B cell (primary cell): ENCODE data around the gene RNF224. TPM values are rescaled to one million over a fixed set of nuclear protein-coding genes. Genes with fewer than 3 reads are reported as not detected.
A peak's percentile ranks its signal among the peaks of the same experiment; 100 is the strongest.

ENCODE experiments used
- ATAC-seq: fragments of 200-7000 bp; cut with Tn5 transposase; one replicate; pipeline ENCODE4 v1.10.0; 2021; ENCODE audit warnings: low read depth, mild to moderate bottlenecking, moderate number of reproducible peaks, moderate library complexity
- CTCF ChIA-PET: fragments of 350-600 bp; sonication (Branson Sonifier 250); formaldehyde crosslinking; loops from one replicate; lab custom pipeline; 2021; ENCODE audit warnings: antibody characterized with exemption, inconsistent platforms; lab: Charles Lee
- POLR2A ChIA-PET: fragments of 350-600 bp; sonication (Branson Sonifier 250); formaldehyde crosslinking; loops from one replicate; lab custom pipeline; 2021; ENCODE audit warnings: antibody characterized with exemption; lab: Charles Lee
- DNase-seq: peaks from one replicate; pipeline ENCODE4 v3.0.0; 2013
- H2AFZ ChIP-seq: 2 replicates; pipeline ENCODE4 v1.6.1; 2012; ENCODE audit warnings: mild to moderate bottlenecking, low read depth, low read length; ENCODE audit not compliant: insufficient read depth, poor library complexity, severe bottlenecking
- H3K27ac ChIP-seq, 2 donors: 1 replicate in 1 of 2; 2 replicates in 1 of 2; pipeline ENCODE4 v1.5.1; 2012 to 2013; ENCODE audit warnings: low read length in 2 of 2, mild to moderate bottlenecking in 2 of 2, moderate library complexity in 1 of 2
- H3K27me3 ChIP-seq, 4 experiments: fragments of 200-600 bp in 1 of 4; sonication (generic) in 1 of 4; replicated peaks in 1 of 4; 1 replicate in 2 of 4; 2 replicates in 2 of 4; pipeline versions ENCODE4 v1.6.1 to v1.7.0; 2013 to 2016; ENCODE audit warnings: low read length in 3 of 4, mild to moderate bottlenecking in 2 of 4, mixed read lengths in 1 of 4, moderate library complexity in 1 of 4; ENCODE audit not compliant: insufficient read depth in 4 of 4, control insufficient read depth in 3 of 4; ENCODE audit errors: control extremely low read depth in 1 of 4
- H3K36me3 ChIP-seq, 2 experiments: replicated peaks in 1 of 2; 1 replicate in 1 of 2; 2 replicates in 1 of 2; pipeline versions ENCODE4 v1.6.1 to v1.7.1; 2013; ENCODE audit warnings: low read length in 1 of 2; ENCODE audit not compliant: insufficient read depth in 2 of 2, control insufficient read depth in 1 of 2; ENCODE audit errors: control extremely low read depth in 1 of 2, extremely low read depth in 1 of 2
- H3K4me1 ChIP-seq, 2 donors: fragments of 200-600 bp in 1 of 2; sonication (generic) in 1 of 2; 1 replicate in 1 of 2; 2 replicates in 1 of 2; pipeline versions ENCODE4 v1.5.1 to v1.6.1; 2013 to 2017; ENCODE audit warnings: low read length in 2 of 2; ENCODE audit not compliant: control insufficient read depth in 2 of 2, insufficient read depth in 2 of 2
- H3K4me2 ChIP-seq: replicated peaks from 2 replicates; pipeline ENCODE3; 2012; ENCODE audit warnings: mild to moderate bottlenecking, low read depth, low read length; ENCODE audit not compliant: poor library complexity, severe bottlenecking
- H3K4me3 ChIP-seq, 5 experiments: fragments of 200-600 bp in 1 of 5; sonication (generic) in 1 of 5; 1 replicate in 3 of 5; 2 replicates in 2 of 5; pipeline versions ENCODE4 v1.5.1 to v1.7.0; 2011 to 2016; ENCODE audit warnings: low read length in 4 of 5, mild to moderate bottlenecking in 4 of 5, low read depth in 2 of 5, control low read depth in 1 of 5, moderate library complexity in 1 of 5; ENCODE audit not compliant: insufficient read depth in 1 of 5; ENCODE audit errors: control extremely low read depth in 1 of 5, extremely low read depth in 1 of 5
- H3K79me2 ChIP-seq: fragments of 200-600 bp; sonication (generic); one replicate; pipeline ENCODE4 v1.6.0; 2016; ENCODE audit warnings: low read length; ENCODE audit not compliant: control insufficient read depth, insufficient read depth
- H3K9ac ChIP-seq: fragments of 200-600 bp; sonication (generic); 2 replicates; pipeline ENCODE4 v1.6.1; 2017; ENCODE audit warnings: mild to moderate bottlenecking, low read length, moderate library complexity
- H3K9me3 ChIP-seq, 3 donors: one replicate each; pipeline versions ENCODE4 v1.6.1 to v1.7.1; 2013; ENCODE audit warnings: low read length in 2 of 3; ENCODE audit not compliant: control insufficient read depth in 2 of 3, insufficient read depth in 1 of 3; ENCODE audit errors: control extremely low read depth in 1 of 3
- H4K20me1 ChIP-seq: 2 replicates; pipeline ENCODE4 v1.6.0; 2012; ENCODE audit warnings: mild to moderate bottlenecking, low read length; ENCODE audit not compliant: insufficient read depth, control insufficient read depth, poor library complexity, severe bottlenecking
- H3K27ac Mint-ChIP-seq: one replicate; pipeline ENCODE4 v1.8.0; 2021; ENCODE audit warnings: mixed read lengths
- H3K27me3 Mint-ChIP-seq: one replicate; pipeline ENCODE4 v1.8.0; 2021; ENCODE audit warnings: mixed read lengths
- H3K4me1 Mint-ChIP-seq: one replicate; pipeline ENCODE4 v1.8.0; 2021; ENCODE audit warnings: mixed read lengths
- H3K4me3 Mint-ChIP-seq: one replicate; pipeline ENCODE4 v1.8.0; 2021; ENCODE audit warnings: mixed read lengths
- H3K9me3 Mint-ChIP-seq: one replicate; pipeline ENCODE4 v1.8.0; 2022; ENCODE audit warnings: mixed read lengths; ENCODE audit not compliant: insufficient read depth
- EZH2 ChIP-seq: IDR thresholded peaks from 2 replicates; pipeline ENCODE4 v1.6.1; 2012; ENCODE audit warnings: borderline replicate concordance, low read depth, mild to moderate bottlenecking, moderate library complexity, low read length; ENCODE audit not compliant: insufficient read depth, poor library complexity, severe bottlenecking
- WGBS: methylation state at CpG from one replicate; pipeline ENCODE4 v1.1.5; 2013; ENCODE audit warnings: missing lambda C conversion rate; ENCODE audit not compliant: insufficient coverage; 5-methylcytosine and 5-hydroxymethylcytosine counted together
- intact Hi-C: fragments of 100-400 bp; cut with micrococcal nuclease; formaldehyde crosslinking; loops from one replicate; pipeline ENCODE4 v1.10.0; 2022
- polyA plus RNA-seq: library from polyadenylated mRNA; depleted of rRNA; stranded (reverse); fragments of >200 nt; gene quantifications from 2 replicates; pipeline ENCODE4 v1.2.3, GENCODE V29; 2012
- total RNA-seq, 2 donors: library from RNA; stranded (reverse); fragments of 120-200 nt in 1 of 2; gene quantifications; 1 replicate in 1 of 2; 2 replicates in 1 of 2; pipeline versions ENCODE4 v1.2.3 to v1.2.4, GENCODE V29; 2013 to 2022
- TF ChIP-seq, protein P1 (sequence below): fragments of 200-600 bp; IDR thresholded peaks from one replicate; pipeline ENCODE4 v1.8.0; 2022; ENCODE audit warnings: antibody characterized with exemption, mild to moderate bottlenecking

RNF224 gene
- total and polyA plus RNA-seq, 2 donors (not counting 1 experiment from before 2014, with no cell fraction given): not detected

DNA sequence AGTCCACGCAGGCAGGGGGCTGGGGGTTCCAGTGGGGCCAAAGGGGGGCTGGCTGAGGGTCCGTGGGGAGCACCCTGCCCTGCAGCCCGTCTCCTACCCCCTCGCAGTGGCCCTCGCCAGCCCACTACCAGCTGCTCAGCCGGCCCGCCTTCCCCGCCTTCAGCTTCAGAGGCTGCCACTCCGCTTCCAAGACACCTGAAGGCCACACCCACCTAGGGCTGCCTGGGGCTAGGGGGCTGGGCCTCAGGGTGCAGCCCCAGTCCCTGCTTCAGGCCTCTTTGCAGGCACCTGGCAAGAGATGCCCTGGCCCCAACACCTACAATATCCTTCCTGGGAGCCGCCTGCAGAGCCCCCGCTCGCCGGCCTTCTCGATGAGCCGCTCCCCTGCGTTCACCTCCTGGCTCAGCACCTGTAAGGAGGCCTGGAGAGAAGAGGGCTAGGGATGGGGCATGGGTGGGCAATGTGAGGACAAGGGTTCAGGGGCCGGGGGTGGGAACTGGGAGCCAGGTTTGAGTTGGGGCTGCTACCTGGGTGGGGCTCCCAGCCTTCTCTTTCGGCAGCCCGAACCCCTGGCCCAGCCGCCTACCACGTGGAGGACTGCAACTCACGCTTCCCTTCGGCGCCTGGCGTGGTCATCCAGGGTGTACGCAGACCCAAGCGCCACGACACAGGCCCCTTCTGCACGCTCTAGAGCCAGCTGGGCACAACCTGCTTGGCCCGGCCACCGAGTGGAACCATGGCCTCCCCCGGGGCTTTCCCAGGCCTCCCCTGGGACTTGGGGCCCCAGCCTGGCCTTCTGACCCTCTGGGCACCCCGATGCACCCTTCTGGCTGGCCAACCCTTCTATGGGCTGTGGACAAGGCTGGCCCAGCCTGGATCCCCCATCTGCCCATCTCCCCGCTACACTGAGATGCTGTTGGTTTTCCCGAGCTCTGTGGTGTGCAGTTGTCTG lies 25.5 kb downstream of the RNF224 start:
- H3K27me3 Mint-ChIP-seq: no peaks in the 10 kb centered on the region
- H3K9me3 Mint-ChIP-seq: no peaks in the 10 kb centered on the region
- no peaks in the 10 kb centered on the region for H3K27me3 ChIP-seq
- ChIA-PET POLR2A (interaction anchor here (2.3 to 3.5 kb wide), 2 partner anchors 10 to 12 kb away, joined by 15 to 29 read pairs; partner anchors contain the start of gene TUBB4B), CTCF (interaction anchor here (2.1 to 2.3 kb wide), 2 partner anchors 12 to 16 kb away, joined by 6 to 14 read pairs; partner anchors contain the start of gene TUBB4B)
- peaks cover 25% of the 10 kb centered on the region for H3K4me1 Mint-ChIP-seq
- no peak overlapping the region for H3K27ac Mint-ChIP-seq
- H3K9me3 ChIP-seq: no peaks in the 10 kb centered on the region
- peaks cover 18% of the 10 kb centered on the region for H4K20me1 ChIP-seq
- no peak overlapping the region for H3K27ac ChIP-seq
- peaks cover 17 to 27% of the 10 kb centered on the region in 2 donors for H3K4me1 ChIP-seq
- H3K36me3 ChIP-seq: peaks cover 0 to 6% of the 10 kb centered on the region in 2 experiments
- no peak for DNase-seq
- no peak overlapping the region for H3K9ac ChIP-seq
- ATAC-seq: no peak
- no peak for TF ChIP-seq EZH2
- TF ChIP-seq, protein P1, sequence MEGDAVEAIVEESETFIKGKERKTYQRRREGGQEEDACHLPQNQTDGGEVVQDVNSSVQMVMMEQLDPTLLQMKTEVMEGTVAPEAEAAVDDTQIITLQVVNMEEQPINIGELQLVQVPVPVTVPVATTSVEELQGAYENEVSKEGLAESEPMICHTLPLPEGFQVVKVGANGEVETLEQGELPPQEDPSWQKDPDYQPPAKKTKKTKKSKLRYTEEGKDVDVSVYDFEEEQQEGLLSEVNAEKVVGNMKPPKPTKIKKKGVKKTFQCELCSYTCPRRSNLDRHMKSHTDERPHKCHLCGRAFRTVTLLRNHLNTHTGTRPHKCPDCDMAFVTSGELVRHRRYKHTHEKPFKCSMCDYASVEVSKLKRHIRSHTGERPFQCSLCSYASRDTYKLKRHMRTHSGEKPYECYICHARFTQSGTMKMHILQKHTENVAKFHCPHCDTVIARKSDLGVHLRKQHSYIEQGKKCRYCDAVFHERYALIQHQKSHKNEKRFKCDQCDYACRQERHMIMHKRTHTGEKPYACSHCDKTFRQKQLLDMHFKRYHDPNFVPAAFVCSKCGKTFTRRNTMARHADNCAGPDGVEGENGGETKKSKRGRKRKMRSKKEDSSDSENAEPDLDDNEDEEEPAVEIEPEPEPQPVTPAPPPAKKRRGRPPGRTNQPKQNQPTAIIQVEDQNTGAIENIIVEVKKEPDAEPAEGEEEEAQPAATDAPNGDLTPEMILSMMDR: no peak
- H3K4me3 ChIP-seq: no peak overlapping the region
- peak overlapping the region; percentile 32 for H3K4me3 Mint-ChIP-seq
- no peak overlapping the region for H2AFZ ChIP-seq
- H3K79me2 ChIP-seq: peaks cover 21% of the 10 kb centered on the region
- H3K4me2 ChIP-seq: no peak overlapping the region
- 83% methylated on average over 33 of the region's 35 CpGs for WGBS
- intact Hi-C loops: no loop called here
